ENCODE results near the gene IMPDH1. TPM values are rescaled to one million over a fixed set of nuclear protein-coding genes. Genes with fewer than 3 reads are reported as not detected.

Gene IMPDH1
- total and polyA plus RNA-seq, 9 of the 15 experiments (the other 6 are each of a cell fraction or from before 2014, with no cell fraction given), result 0.80 to 118 (median 64.3) TPM

GRCh38 chr7:128344431-128344774, 65.4 kb downstream of the IMPDH1 start (continued):
- TF ChIP-seq SMAD4 (CRISPR knock-in tag; conservative IDR thresholded peaks at IDR 0.05) (no peak), POLR3A (IDR thresholded peaks at IDR 0.05; ENCODE audit: borderline replicate concordance, extremely low read depth, insufficient read depth, insufficient read length) (no peak), SRF (CRISPR knock-in tag; IDR thresholded peaks at IDR 0.05) (no peak), SMAD2 (IDR thresholded peaks at IDR 0.05; ENCODE audit: low read depth, low read length) (no peak), FOXK1 (CRISPR knock-in tag; IDR thresholded peaks at IDR 0.05; ENCODE audit: borderline replicate concordance) (no peak), SMARCB1 (IDR thresholded peaks at IDR 0.05; ENCODE audit: insufficient read length, low read depth) (no peak), ETS2 (tag; IDR thresholded peaks at IDR 0.05; ENCODE audit: borderline replicate concordance, poor library complexity, severe bottlenecking) (no peak), HIVEP1 (CRISPR knock-in tag; IDR thresholded peaks at IDR 0.05) (no peak), IRF2 (CRISPR knock-in tag; IDR thresholded peaks at IDR 0.05) (no peak), TEAD2 (tag; IDR thresholded peaks at IDR 0.05) (no peak), ZC3H11A (IDR thresholded peaks at IDR 0.05; ENCODE audit: low read depth, low read length) (no peak), BDP1 (IDR thresholded peaks at IDR 0.05; ENCODE audit: insufficient read depth, insufficient read length) (no peak), SRSF7 (optimal IDR thresholded peaks at IDR 0.05; ENCODE audit: low read depth, low read length) (no peak)
- TF ChIP-seq, protein P1, sequence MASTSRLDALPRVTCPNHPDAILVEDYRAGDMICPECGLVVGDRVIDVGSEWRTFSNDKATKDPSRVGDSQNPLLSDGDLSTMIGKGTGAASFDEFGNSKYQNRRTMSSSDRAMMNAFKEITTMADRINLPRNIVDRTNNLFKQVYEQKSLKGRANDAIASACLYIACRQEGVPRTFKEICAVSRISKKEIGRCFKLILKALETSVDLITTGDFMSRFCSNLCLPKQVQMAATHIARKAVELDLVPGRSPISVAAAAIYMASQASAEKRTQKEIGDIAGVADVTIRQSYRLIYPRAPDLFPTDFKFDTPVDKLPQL (IDR thresholded peaks at IDR 0.05; ENCODE audit: extremely low read depth, insufficient read length), result no peak
